GM18519 (cell line): ENCODE data around the gene FBXW7.
A peak's percentile ranks its signal among the peaks of the same experiment; 100 is the strongest.

Source experiments
- ATAC-seq: cut with Tn5 transposase; IDR thresholded peaks from one replicate; pipeline ENCODE4 v1.9.1; 2021; ENCODE audit warnings: mild to moderate bottlenecking, moderate library complexity; ENCODE audit not compliant: unreplicated experiment, low FRiP score

Gene FBXW7, protein sequence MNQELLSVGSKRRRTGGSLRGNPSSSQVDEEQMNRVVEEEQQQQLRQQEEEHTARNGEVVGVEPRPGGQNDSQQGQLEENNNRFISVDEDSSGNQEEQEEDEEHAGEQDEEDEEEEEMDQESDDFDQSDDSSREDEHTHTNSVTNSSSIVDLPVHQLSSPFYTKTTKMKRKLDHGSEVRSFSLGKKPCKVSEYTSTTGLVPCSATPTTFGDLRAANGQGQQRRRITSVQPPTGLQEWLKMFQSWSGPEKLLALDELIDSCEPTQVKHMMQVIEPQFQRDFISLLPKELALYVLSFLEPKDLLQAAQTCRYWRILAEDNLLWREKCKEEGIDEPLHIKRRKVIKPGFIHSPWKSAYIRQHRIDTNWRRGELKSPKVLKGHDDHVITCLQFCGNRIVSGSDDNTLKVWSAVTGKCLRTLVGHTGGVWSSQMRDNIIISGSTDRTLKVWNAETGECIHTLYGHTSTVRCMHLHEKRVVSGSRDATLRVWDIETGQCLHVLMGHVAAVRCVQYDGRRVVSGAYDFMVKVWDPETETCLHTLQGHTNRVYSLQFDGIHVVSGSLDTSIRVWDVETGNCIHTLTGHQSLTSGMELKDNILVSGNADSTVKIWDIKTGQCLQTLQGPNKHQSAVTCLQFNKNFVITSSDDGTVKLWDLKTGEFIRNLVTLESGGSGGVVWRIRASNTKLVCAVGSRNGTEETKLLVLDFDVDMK

DNA sequence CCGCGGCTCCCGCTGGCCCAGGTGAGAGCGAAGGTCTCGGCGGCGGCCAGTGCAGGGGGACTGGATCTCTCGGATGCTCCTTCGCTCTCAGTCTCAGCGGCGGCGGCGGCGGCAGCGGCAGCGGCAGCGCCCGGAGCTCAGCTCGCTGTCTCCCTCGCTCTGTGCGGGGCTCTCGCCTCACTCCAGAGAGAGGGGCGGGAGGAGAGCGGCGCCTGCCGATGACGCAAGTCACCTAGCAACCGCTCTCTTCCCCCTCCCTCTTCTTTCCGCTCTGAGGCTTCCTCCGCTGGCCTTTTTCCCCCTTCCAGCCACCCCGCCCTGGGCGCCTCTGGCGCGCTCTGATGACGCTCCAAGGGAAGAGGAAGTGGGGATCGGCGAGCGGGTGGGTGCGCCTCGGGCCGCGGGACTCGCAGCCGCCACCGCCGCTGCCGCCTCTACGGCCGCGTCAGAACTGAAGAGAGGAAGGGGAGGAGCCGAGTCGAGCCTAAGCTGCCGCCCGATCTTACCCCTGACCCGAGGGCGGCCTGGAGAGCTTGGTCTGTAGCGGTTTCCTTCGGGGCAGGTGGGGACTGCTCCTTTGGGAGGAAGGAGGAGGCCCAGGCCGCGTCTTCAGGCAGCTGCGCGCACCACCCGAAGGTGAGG is at the start of gene FBXW7:
TSS of gene FBXW7 (minus strand) at position 190 of the 642 bp plus-strand sequence. CDS start 124,289 bp downstream, outside the sequence.
- ATAC-seq: peak; percentile 63

DNA sequence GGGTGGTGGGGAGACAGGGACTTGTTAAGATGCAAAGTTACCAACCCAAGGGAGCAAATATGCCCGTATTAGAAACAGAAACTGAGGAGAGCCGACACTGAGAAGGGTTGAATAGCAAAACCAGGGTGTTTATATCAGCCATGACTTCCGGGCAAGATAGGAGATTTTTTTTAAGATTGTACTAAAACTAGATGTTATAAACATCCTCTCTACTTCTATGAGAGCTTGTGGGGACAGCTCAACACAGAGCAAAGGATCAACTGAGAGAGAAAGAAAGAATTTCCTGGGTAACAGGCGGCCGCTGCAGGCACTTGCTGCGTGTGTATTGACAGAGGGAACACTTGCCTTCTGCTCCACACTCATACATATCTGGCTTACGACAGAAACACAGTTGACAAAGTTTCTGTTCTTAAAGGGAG is 49.1 kb upstream of the FBXW7 start:
- peak; percentile 50 for ATAC-seq

DNA sequence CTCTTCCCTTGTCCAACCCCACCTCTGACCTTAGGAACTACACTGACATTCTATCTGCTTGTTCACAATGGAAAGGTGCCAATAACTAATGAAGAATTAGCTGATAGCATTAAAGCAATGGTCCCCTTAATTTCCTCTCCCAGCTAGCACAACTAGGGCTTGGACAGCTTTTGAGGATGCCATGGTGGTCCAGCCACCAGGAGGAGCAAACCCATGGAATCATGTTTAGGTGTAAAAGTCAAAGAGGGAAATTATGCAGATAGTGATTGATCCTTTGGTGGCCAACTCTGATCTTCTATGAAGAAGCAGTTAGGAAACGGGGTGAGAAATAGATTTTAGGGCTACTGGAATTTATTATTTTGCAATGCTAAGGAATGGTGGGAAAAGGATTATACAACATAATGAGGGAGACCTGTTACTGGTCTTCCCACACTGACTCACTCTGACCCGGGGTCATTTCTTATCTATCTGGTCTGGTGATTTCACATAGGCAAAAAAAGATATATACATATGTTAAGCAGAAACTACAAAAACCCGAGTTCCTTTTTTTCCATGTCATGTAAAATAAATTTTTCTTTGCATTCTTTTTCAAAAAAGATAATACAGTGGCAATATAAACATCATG is 45.8 kb upstream of the FBXW7 start:
- no peak for ATAC-seq

DNA sequence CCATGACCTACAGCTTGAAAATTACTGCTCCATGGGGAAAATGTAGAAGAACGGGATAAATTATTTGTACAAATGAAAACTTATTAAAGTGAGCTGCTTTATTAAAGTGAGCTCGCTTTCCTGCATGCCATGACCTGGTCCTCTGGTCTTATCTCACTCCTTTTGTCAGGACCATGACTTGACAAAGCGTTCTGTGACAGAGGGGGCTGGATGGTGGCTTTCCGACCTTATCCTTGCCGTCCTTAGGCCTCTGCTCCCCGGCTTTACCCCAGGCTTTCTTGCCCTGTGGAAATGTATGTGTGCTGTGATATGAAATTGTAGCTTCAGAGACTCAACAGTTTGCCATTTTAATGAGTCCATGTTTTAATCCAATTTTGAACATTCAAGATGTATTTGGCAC is 44.0 kb upstream of the FBXW7 start:
- ATAC-seq: no peak

DNA sequence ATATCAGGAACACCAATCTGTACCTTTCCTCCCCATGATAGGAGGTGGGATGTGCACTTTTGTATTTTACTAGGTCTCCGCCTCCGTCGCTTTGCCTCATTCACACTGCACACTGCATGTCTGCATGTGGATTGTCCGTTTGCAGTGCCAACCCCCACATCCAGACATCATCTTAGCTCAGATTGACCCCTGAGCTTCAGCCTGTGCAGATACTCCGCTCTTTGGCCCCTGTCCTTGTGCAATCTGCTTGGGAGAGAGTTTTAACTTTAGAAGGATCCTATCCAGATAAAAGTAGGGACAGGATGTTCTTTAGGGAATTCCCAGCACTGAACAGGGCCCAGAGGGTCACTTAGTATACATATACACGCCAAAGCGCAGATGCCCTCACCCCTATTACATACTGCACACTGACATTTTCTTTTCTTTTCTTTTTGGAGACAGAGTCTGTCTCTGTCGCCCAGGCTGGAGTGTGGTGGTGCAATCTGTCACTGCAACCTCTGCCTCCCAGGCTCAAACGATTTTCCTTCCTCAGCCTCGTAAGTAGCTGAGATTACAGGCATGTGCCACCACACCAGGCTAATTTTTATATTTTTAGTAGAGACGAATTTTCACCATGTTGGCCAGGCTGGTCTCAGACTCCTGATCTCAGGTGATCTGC is 43.3 kb upstream of the FBXW7 start:
- ATAC-seq: no peak

DNA sequence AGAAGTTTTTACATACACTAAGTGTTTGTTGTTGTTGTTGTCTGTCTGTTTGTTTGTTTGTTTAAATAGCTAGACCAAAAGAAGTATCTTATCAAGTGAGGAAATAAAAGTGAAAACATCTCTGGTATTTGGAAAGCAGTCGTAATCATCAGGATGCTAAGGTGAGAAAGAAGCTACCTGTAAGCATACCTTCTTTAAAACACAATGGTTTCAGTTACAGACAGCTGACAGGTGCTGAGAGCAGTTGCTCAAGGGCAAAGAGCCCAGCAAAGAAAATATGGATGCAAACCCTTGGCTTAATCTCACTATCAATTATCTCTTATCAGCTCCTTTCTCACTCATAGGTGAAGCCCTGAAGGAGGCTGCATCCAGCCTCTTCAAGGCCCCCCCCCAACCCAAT is 42.8 kb upstream of the FBXW7 start:
- no peak for ATAC-seq

DNA sequence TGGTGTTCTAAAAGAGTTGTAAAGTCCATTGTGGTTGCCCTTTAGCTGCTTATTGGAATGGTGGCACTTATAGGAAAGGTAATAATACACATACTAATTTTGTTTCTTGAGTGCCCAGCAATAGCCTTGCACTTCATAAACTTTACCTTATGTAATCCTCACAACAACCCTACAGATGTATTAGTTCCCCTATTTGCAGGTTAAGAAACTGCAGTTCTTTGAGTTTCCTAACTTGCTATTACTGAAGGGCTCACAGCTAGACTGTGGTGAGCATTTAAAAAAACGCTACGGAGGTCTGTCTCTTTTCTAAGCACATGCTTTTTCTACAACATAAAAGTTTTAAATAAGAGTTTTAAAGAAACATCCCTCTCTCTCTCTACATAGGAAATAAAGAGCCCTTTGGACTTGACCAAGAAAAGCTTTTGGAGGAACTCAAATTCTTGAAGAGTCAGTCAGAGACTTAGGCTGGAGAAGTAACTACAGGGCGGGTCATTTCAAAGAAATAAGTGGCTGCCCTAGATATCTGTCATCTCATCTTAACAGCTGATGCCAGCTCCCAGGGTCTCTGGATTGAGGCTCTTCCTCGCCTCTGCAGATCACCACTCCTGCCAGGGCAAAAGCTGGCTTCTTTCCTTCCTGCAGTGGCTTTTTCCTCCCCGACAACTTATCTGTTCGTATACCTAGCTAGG is 42.0 kb upstream of the FBXW7 start:
- ATAC-seq: peak; percentile 84

DNA sequence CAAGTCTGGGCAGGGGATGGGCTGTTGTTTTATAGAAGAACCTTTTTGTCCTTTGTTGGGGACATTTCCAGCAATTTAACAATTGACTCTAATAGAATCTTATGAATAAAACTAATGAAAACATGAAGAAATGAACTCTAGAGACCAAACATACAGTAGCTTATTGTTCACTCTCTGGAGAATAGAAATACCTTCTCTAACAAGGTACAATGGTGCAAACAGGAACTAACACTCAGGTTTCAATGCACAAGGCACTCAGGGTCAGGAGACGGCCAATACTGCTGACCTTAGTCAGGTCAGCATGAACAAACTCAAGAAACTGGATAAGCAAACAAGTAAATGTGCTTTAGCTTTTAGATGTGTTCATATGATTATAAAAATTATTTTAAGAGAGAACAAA is 39.6 kb upstream of the FBXW7 start:
- no peak for ATAC-seq

DNA sequence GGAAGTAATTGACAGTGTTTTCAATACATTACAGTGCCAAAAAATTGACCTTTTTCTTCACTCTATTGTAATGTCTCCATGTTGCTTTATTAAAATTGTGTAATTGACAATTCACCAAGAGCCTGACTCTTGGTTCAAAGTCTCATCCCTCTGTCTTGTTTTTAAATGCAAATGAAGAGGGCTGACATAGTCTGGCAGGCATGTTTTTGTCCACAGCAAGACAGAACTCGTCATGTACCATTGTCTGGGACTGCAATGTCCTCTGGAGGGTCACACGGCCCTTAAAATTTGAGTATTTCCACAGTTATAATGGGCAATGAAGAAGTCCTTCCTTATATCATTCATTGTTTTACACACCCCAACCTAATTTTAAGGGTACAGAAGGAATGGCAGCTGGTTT is 38.0 kb upstream of the FBXW7 start:
- no peak for ATAC-seq

DNA sequence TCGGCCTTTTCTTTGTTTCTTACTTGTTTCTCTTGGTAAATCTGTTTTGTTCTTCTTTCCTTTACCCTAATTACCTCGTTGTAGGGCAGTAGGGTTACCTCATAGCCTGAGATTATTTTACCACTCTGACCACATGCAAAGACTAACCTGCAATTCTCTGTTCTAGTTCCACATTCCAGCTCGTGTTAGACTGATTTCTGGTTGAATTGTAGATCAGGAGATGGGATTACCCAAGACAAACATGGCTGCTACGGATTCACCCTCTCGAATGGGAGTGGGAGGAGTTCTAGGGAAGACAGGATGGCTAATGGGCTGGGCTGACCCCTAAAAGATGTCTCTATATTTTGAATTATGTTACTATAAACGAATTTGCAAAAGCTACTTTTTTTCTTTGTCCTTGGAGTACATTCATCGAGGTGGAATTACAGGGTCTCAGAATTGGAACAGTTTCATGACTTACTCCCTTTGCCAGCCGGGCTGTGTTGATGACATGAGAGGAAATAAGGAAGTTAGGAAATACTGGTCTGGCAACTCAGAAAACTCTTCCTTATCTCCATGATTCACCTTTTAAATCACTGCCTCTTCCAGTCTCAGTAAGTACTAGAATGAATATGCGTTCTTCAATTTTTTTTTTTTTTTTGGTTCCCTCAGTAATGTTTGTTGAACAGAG is 36.7 kb upstream of the FBXW7 start:
- no peak for ATAC-seq

DNA sequence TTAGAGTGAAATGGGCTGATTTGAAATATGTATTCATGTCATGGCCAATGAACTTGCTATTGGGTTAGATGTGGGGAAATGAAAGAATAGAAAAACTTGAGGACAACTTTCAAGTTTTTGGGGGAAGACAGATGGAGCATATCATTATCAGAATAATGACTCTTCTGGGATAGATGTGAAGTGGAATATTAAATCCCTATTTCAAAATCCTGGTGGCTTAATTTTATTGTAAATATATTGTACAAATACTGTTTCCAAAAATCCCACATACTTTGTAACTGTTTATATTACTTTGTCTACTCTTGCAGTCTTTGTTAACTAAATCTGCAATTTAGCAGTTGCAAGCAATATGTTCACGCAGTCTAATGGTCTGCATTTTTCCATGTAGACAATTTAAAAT is 35.9 kb upstream of the FBXW7 start:
- no peak for ATAC-seq

DNA sequence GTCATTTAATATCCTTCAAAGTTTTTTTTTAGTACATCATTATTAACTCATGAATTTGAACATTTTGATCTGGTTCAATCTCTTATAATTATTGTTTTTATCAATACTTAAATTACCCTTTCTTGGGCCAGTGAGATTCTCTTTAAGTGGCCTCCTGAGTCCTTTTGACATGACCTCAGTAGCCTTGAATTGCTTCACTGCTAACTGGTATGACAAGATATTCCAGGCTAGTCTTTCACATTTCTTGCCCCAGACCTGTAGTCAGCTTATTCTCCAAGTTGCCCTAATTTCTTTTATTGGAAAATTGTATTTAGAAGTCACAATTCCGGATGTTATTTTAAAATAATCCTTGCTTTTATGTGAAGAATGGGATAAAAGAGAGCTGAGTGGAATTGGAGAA is 35.4 kb upstream of the FBXW7 start:
- ATAC-seq: no peak

DNA sequence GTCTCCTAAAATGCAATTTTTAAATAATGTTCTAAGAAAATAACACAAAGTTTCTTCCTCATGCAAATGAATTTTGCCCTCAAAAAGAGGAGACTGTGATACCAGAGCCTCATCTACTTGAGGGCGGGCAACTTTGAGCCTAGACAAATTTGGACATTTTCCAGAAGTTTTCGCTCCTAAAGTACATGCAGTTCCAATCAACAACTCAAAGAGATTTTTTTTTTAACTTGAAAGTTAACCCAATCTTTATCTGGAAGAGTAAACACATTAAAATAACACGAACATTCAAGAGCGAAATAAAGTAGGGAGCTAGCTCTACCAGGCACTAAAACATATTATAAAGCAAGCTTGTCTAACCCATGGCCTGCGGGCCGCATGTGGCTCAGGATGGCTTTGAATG is 29.4 kb upstream of the FBXW7 start:
- no peak for ATAC-seq

DNA sequence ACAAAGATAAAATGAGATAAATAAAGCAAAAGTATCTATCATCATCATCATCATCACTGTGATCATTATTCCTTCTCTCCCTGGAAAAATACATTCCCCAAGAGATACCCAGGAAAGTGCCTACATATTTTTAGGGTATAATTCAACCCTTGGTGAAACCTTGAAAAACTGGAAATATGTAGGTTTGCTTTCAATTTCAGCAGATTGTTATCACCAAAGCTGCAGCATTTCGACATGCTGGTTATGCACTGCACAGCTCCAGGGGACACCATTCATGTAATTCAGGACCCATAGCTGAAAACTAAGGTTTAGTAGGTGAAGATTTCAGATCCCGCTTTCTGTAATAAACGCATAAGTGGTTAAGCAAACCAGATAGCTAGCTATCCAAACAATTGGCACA is 28.4 kb upstream of the FBXW7 start:
- ATAC-seq: no peak

DNA sequence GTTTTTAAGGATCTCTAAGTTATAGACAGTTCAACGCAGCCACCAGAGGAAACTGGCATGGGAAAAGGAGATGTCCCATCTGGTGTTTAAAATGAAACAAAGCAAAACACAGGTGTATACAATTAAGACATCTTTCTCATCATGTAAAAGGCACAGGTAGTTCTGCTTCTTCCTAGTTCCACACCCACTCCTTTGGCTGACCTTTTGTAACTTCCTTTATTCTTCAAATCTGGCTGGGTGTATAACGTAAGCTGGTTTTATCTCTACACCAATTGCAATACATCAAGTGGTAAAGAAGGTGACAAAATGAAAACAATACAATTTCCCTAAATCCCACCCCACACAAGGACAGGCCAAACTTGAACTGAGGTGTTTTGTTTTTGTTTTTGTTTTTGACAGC is 27.3 kb upstream of the FBXW7 start:
- ATAC-seq: no peak

DNA sequence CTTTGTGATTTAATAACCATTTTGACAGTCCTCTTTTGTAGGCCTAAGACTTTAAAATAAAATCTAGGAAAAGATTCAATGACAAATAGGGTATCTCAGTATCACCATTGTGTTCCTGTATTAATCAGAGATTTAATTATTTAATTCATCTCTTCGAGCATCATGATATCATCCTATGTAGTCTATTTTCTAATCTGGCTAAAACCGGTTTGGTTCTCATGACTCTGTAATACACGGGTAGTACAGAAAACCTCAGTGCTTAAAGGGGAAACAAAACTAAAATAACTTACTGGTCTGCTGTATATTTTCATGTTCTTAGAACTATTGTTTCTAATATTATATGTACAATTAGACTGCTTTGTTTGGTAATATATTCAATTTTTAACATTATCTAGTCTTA is 23.7 kb upstream of the FBXW7 start:
- peak; percentile 52 for ATAC-seq

DNA sequence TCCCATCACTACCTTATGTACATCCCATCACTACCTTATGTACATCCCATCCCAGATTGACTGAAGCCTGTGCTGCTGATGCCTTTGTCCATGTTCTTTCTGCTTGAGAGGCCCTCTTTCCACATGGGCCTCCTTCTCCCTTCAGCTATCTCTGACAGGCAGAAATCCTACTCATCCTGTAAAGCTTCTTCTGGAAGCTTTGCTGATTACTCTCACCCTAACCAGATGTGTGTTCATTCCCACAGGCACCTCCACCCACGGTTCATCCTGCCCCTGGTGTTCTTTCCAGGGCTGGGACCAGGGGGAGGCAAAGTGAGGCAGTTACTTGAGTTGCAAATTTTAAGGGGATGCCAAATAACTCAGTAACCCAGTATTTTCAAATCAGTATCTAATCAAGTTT is 22.5 kb upstream of the FBXW7 start:
- ATAC-seq: no peak

DNA sequence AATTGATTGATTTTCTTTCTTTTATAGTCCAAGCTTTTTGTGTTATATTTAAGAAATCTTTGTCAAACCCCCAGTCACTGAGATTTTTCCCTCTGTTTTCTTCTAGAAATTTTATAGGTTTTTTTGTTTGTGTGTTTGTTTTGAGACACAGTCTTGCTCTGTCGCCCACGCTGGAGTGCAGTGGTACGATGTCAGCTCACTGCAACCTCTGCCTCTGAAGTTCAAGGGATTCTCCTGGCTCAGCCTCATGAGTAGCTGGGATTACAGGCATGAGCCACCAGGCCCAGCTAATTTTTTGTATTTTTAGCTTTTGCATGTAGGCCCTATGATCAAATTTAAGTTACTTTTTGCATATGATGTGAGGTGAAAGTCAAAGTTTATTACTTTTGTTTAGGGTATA is 20.9 kb upstream of the FBXW7 start:
- no peak for ATAC-seq

DNA sequence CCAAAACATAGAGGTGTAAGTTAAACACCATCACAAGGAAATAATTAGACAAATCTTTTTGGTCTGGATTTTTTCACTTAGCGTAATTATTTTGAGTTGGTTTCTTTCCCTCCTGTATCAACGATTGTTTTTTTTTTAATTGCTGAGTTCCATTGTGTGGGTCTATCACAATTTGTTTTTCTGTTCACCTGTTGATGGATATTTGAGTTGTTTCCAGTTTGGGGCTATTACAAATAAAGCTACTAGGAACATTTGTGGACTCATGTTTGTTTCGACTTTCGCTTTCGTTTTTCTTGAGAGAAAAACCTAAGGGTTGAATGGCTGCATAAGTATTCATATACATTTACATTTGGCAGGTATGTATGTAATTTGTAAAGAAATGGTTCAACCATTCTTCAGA is 20.4 kb upstream of the FBXW7 start:
- no peak for ATAC-seq

DNA sequence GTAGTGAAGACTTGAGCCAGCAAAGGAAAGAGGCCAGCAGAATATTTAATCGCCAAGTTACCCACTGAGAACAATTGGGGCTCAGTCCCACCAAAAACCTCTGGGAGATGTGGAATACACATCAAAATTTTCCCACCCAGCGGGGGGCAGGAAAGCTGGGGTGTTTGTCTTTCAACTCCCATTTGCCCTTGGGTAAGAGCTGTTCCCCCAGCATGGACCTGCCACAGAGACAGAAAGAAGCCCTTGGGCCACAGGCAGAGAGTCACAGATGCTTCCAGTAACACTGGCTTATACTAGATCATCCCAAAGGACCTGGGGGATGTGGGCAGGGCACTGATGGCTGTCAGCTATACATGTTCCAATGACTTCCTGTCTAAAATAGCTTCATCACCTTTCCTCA is 18.9 kb upstream of the FBXW7 start:
- ATAC-seq: no peak
